A549 (cell line): ENCODE results near the gene BSCL2. TPM values are rescaled to one million over a fixed set of nuclear protein-coding genes. Genes with fewer than 3 reads are reported as not detected.
"Not testable (repeated sequence)": the region's sequence is repeated elsewhere in the genome, so short reads cannot be mapped to it uniquely, and the experiment has no call there.

Experiments used
- ATAC-seq, 2 experiments: fragments of 200-7000 bp in 1 of 2; fragments of >200 bp in 1 of 2; cut with Nextera tagmentation in 1 of 2; cut with Tn5 transposase in 1 of 2; 3 replicates each; pipeline versions ENCODE4 v1.8.0 to v1.9.1; 2018 to 2020; ENCODE audit warnings: mild to moderate bottlenecking in 1 of 2, moderate library complexity in 1 of 2
- CTCF ChIA-PET: fragments of 300-600 bp; sonication (Branson Sonifier 250); formaldehyde crosslinking; extraction: SDS; loops from one replicate; lab custom pipeline; 2021; ENCODE audit warnings: antibody characterized with exemption, inconsistent platforms; lab: Yijun Ruan, JAX
- POLR2A ChIA-PET: fragments of 350-600 bp; formaldehyde crosslinking; extraction: SDS; loops from one replicate; lab custom pipeline; 2021; ENCODE audit warnings: antibody characterized with exemption, inconsistent platforms; lab: Yijun Ruan, JAX
- DNase-seq, 2 experiments: peaks; one replicate each; pipeline versions ENCODE4 v3.0.0 to v3.0.0-alpha.2; 2011 to 2016; ENCODE audit warnings: low read depth in 1 of 2, low spot score in 1 of 2
- FAIRE-seq: peaks from 2 replicates; lab custom pipeline; 2011; peaks lifted over from hg19 to GRCh38; lab: Jason Lieb, UNC
- H3K27ac ChIP-seq, 2 experiments: fragments of >200 bp; sonication (Bioruptor Twin); formaldehyde crosslinking; 3 replicates each; pipeline ENCODE4 v1.5.1; 2016 to 2017
- H3K4me1 ChIP-seq: fragments of >200 bp; sonication (Bioruptor Twin); formaldehyde crosslinking; 3 replicates; pipeline ENCODE4 v1.6.1; 2016
- H3K4me2 ChIP-seq: fragments of >200 bp; sonication (Bioruptor Twin); formaldehyde crosslinking; 3 replicates; pipeline ENCODE4 v1.6.1; 2016
- H3K4me3 ChIP-seq: fragments of >200 bp; sonication (Bioruptor Twin); formaldehyde crosslinking; 3 replicates; pipeline ENCODE4 v1.5.1; 2016
- H3K9me3 ChIP-seq: fragments of >200 bp; sonication (Bioruptor Twin); formaldehyde crosslinking; 3 replicates; pipeline ENCODE4 v1.6.1; 2016
- BHLHE40 ChIP-seq: IDR thresholded peaks from 2 replicates; pipeline ENCODE4 v1.6.1; 2012; ENCODE audit warnings: low read depth, low read length, inconsistent platforms
- CBX2 ChIP-seq: fragments of 200-600 bp; sonication (generic); IDR thresholded peaks from 2 replicates; pipeline ENCODE4 v1.6.1; 2016; ENCODE audit warnings: low read depth, mild to moderate bottlenecking, borderline replicate concordance
- CBX8 ChIP-seq: fragments of 200-600 bp; sonication (generic); IDR thresholded peaks from 2 replicates; pipeline ENCODE4 v1.6.1; 2016
- CEBPB ChIP-seq, 2 experiments: fragments of >200 bp in 1 of 2; sonication (Bioruptor Twin) in 1 of 2; formaldehyde crosslinking in 1 of 2; IDR thresholded peaks; 2 replicates each; pipeline ENCODE4 v1.6.1; 2012 to 2016
- CHD2 ChIP-seq: fragments of 150-350 bp; IDR thresholded peaks from 2 replicates; pipeline ENCODE4 v1.6.1; 2014; ENCODE audit warnings: low read length; ENCODE audit not compliant: partially characterized antibody
- CHD4 ChIP-seq: fragments of 200-600 bp; sonication (generic); IDR thresholded peaks from 2 replicates; pipeline ENCODE4 v1.6.1; 2016; ENCODE audit warnings: antibody characterized with exemption, mild to moderate bottlenecking, borderline replicate concordance
- EHF ChIP-seq: fragments of 250-450 bp; sonication (Bioruptor Pico); IDR thresholded peaks from 2 replicates; pipeline ENCODE4 v1.5.0; 2020; ENCODE audit warnings: mild to moderate bottlenecking
- ESRRA ChIP-seq: fragments of 150-350 bp; IDR thresholded peaks from 2 replicates; pipeline ENCODE4 v1.6.1; 2014; ENCODE audit warnings: mild to moderate bottlenecking, low read length, borderline replicate concordance
- FOSB ChIP-seq: fragments of 250-450 bp; sonication (Bioruptor Pico); IDR thresholded peaks from 2 replicates; pipeline ENCODE4 v1.5.0; 2020; ENCODE audit warnings: mild to moderate bottlenecking, moderate library complexity
- HES2 ChIP-seq: fragments of >200 bp; sonication (Bioruptor Twin); formaldehyde crosslinking; IDR thresholded peaks from 2 replicates; pipeline ENCODE4 v1.6.1; 2016
- HMGXB4 ChIP-seq: fragments of 250-450 bp; sonication (Bioruptor Pico); IDR thresholded peaks from 2 replicates; pipeline ENCODE4 v1.5.0; 2021; ENCODE audit warnings: mild to moderate bottlenecking, moderate library complexity, borderline replicate concordance
- HOXA7 ChIP-seq: fragments of 250-450 bp; sonication (Bioruptor Pico); IDR thresholded peaks from 2 replicates; pipeline ENCODE4 v1.5.0; 2020; ENCODE audit warnings: mild to moderate bottlenecking, moderate library complexity
- HOXB13 ChIP-seq: fragments of 250-450 bp; sonication (Bioruptor Pico); IDR thresholded peaks from 2 replicates; pipeline ENCODE4 v1.5.0; 2020; ENCODE audit warnings: low read depth, mild to moderate bottlenecking, moderate library complexity
- JUN ChIP-seq, 2 experiments: fragments of >200 bp; sonication (Bioruptor Twin); formaldehyde crosslinking; IDR thresholded peaks; 2 replicates in 1 of 2; 3 replicates in 1 of 2; pipeline ENCODE4 v1.6.1; 2016 to 2017
- KDM5A ChIP-seq: fragments of 200-600 bp; sonication (generic); IDR thresholded peaks from 2 replicates; pipeline ENCODE4 v1.6.1; 2016; ENCODE audit warnings: antibody characterized with exemption, mild to moderate bottlenecking
- MAFK ChIP-seq: fragments of 450-650 bp; IDR thresholded peaks from 2 replicates; pipeline ENCODE4 v1.6.1; 2014; ENCODE audit not compliant: partially characterized antibody
- MAZ ChIP-seq: fragments of 150-350 bp; IDR thresholded peaks from 2 replicates; pipeline ENCODE4 v1.6.1; 2014; ENCODE audit warnings: antibody characterized with exemption, low read depth, low read length, borderline replicate concordance
- NR3C1 ChIP-seq: fragments of >200 bp; sonication (Bioruptor Twin); formaldehyde crosslinking; IDR thresholded peaks from 3 replicates; pipeline ENCODE4 v1.6.1; 2017
- POLR2AphosphoS2 ChIP-seq: conservative IDR thresholded peaks from 2 replicates; pipeline ENCODE4 v1.6.1; 2012; ENCODE audit warnings: low read length, improper control_type of control experiment, inconsistent platforms
- RARB ChIP-seq: fragments of 250-450 bp; sonication (Bioruptor Pico); IDR thresholded peaks from 2 replicates; pipeline ENCODE4 v1.8.0; 2021; ENCODE audit warnings: mild to moderate bottlenecking, moderate library complexity
- RCOR1 ChIP-seq: fragments of 150-350 bp; IDR thresholded peaks from 2 replicates; pipeline ENCODE4 v1.6.1; 2014; ENCODE audit warnings: antibody characterized with exemption, low read length, low read depth
- SMC3 ChIP-seq: fragments of >200 bp; sonication (Bioruptor Twin); formaldehyde crosslinking; IDR thresholded peaks from 3 replicates; pipeline ENCODE4 v1.6.1; 2018; ENCODE audit warnings: inconsistent platforms
- ZSCAN20 ChIP-seq: fragments of 250-450 bp; sonication (Bioruptor Pico); IDR thresholded peaks from 2 replicates; pipeline ENCODE4 v1.8.0; 2022; ENCODE audit warnings: mild to moderate bottlenecking, moderate library complexity
- WGBS: methylation state at CpG from one replicate; pipeline ENCODE4 v1.1.6; 2017; ENCODE audit errors: missing lambda C conversion rate; 5-methylcytosine and 5-hydroxymethylcytosine counted together
- polyA plus RNA-seq, 4 experiments: library from polyadenylated mRNA; depleted of rRNA in 3 of 4; stranded (reverse); fragments of >200 nt; fragmentation: RNase III in 1 of 4; extraction: RNeasy Plus Mini Kit Qiagen cat#74134 plus additional on column Dnase treatment in 1 of 4; gene quantifications; 2 replicates in 3 of 4; 3 replicates in 1 of 4; pipeline ENCODE4 v1.2.3, GENCODE V29; 2011 to 2017
- TF ChIP-seq, protein P1 (sequence below): fragments of 200-600 bp; sonication (generic); IDR thresholded peaks from 2 replicates; pipeline ENCODE4 v1.6.1; 2016; ENCODE audit warnings: antibody characterized with exemption, mild to moderate bottlenecking, moderate library complexity

Gene BSCL2
- polyA plus RNA-seq, 2 of the 4 experiments (the other 2 are of a cell fraction) = 63.0 to 63.9 TPM

GRCh38 chr11:62677156-62677555 lies 30.1 kb downstream of the BSCL2 start (continued):
- TF ChIP-seq HMGXB4 (CRISPR knock-in tag) (no peak), CEBPB (IDR thresholded peaks at IDR 0.05) (no peak)

GRCh38 chr11:62676698-62677097 lies 30.5 kb downstream of the BSCL2 start:
- no peak overlapping the region for H3K27ac ChIP-seq
- no peak overlapping the region for H3K4me2 ChIP-seq
- H3K4me3 ChIP-seq = no peak overlapping the region
- no peaks in the 10 kb centered on the region for H3K9me3 ChIP-seq
- ATAC-seq = no peak
- H3K4me1 ChIP-seq = peaks cover 30% of the 10 kb centered on the region
- TF ChIP-seq CHD4 (no peak), HMGXB4 (CRISPR knock-in tag) (no peak), CBX2 (no peak), MAZ (no peak), RCOR1 (no peak), RARB (CRISPR knock-in tag) (no peak), ZSCAN20 (CRISPR knock-in tag) (no peak), JUN (IDR thresholded peaks at IDR 0.05) (no peak), KDM5A (no peak), CEBPB (IDR thresholded peaks at IDR 0.05) (no peak)
- TF ChIP-seq, all 56 proteins: peak for 0
- DNase-seq (no peak), FAIRE-seq (no peak)
- WGBS = 53% methylated on average over 6 of the region's 6 CpGs
- ChIA-PET CTCF (interaction anchor here (0.9 to 9.0 kb wide), 6 partner anchors 8 to 93 kb away, joined by 3 to 72 read pairs (median 4); partner anchors contain the start of genes EML3 and LRRN4CL), POLR2A (interaction anchor here (0.6 to 1.8 kb wide), 6 partner anchors 10 to 110 kb away, joined by 3 to 11 read pairs (median 4); partner anchors contain the start of genes C11orf98, CSKMT, HNRNPUL2 and INTS5)

GRCh38 chr11:62675415-62675814 lies 31.8 kb downstream of the BSCL2 start:
- not testable (repeated sequence) for ATAC-seq, H3K9me3 ChIP-seq, DNase-seq, H3K4me3 ChIP-seq, H3K27ac ChIP-seq, FAIRE-seq, H3K4me2 ChIP-seq
- WGBS = 97% methylated on average over 10 of the region's 10 CpGs
- POLR2A ChIA-PET = interaction anchor here (0.6 to 2.8 kb wide), 5 partner anchors 8 to 84 kb away, joined by 3 to 36 read pairs (median 5); partner anchors contain the start of genes C11orf98, CSKMT, INTS5 and TUT1
- CTCF ChIA-PET = interaction anchor here (0.6 to 9.0 kb wide), 4 partner anchors 12 to 281 kb away, joined by 3 to 72 read pairs (median 5); partner anchors contain the start of gene LRRN4CL
- TF ChIP-seq MAFK = peak; percentile 66
- TF ChIP-seq, all 56 proteins: peak for 1; not testable (repeated sequence) for 55
- H3K4me1 ChIP-seq = peaks cover 25% of the 10 kb centered on the region

- 50% methylated on average over 2 of the region's 2 CpGs for WGBS
- FAIRE-seq (no peak), ATAC-seq (no peak), DNase-seq (no peak)
- Histone ChIP-seq H3K4me1 (peaks cover 31% of the 10 kb centered on the region), H3K4me3 (no peak overlapping the region), H3K4me2 (peak overlapping the region; percentile 64), H3K27ac (peak overlapping the region in 1 of 2 experiments; percentile 98; a peak in 4 of 6 replicates), H3K9me3 (no peaks in the 10 kb centered on the region)
- CTCF ChIA-PET = interaction anchor here (1.1 to 9.0 kb wide), 5 partner anchors 8 to 114 kb away, joined by 3 to 72 read pairs (median 7); partner anchors contain the start of genes BSCL2, C11orf98, GNG3 and LRRN4CL
- POLR2A ChIA-PET = interaction anchor here (0.6 to 2.8 kb wide), 3 partner anchors 8 to 81 kb away, joined by 3 to 36 read pairs (median 4); partner anchors contain the start of genes C11orf98, CSKMT, LRRN4CL and TUT1
- TF ChIP-seq ESRRA = no peak
- no peak for TF ChIP-seq KDM5A
- TF ChIP-seq JUN (IDR thresholded peaks at IDR 0.05) = no peak
- TF ChIP-seq NR3C1 = no peak
- no peak for TF ChIP-seq CHD4
- TF ChIP-seq HES2 = no peak
- no peak for TF ChIP-seq POLR2AphosphoS2
- TF ChIP-seq, protein P1, sequence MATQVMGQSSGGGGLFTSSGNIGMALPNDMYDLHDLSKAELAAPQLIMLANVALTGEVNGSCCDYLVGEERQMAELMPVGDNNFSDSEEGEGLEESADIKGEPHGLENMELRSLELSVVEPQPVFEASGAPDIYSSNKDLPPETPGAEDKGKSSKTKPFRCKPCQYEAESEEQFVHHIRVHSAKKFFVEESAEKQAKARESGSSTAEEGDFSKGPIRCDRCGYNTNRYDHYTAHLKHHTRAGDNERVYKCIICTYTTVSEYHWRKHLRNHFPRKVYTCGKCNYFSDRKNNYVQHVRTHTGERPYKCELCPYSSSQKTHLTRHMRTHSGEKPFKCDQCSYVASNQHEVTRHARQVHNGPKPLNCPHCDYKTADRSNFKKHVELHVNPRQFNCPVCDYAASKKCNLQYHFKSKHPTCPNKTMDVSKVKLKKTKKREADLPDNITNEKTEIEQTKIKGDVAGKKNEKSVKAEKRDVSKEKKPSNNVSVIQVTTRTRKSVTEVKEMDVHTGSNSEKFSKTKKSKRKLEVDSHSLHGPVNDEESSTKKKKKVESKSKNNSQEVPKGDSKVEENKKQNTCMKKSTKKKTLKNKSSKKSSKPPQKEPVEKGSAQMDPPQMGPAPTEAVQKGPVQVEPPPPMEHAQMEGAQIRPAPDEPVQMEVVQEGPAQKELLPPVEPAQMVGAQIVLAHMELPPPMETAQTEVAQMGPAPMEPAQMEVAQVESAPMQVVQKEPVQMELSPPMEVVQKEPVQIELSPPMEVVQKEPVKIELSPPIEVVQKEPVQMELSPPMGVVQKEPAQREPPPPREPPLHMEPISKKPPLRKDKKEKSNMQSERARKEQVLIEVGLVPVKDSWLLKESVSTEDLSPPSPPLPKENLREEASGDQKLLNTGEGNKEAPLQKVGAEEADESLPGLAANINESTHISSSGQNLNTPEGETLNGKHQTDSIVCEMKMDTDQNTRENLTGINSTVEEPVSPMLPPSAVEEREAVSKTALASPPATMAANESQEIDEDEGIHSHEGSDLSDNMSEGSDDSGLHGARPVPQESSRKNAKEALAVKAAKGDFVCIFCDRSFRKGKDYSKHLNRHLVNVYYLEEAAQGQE = no peak
- no peak for TF ChIP-seq EHF (CRISPR knock-in tag)
- TF ChIP-seq FOSB (CRISPR knock-in tag) = no peak
- no peak for TF ChIP-seq CHD2
- TF ChIP-seq CBX8 = no peak
- no peak for TF ChIP-seq CBX2
- no peak for TF ChIP-seq HOXB13 (CRISPR knock-in tag)
- no peak for TF ChIP-seq HOXA7 (CRISPR knock-in tag)
- no peak for TF ChIP-seq BHLHE40
- no peak for TF ChIP-seq SMC3
These were observed 34.1 kb downstream of the BSCL2 start for GRCh38 chr11:62673196-62673525.
